ENCODE data around the gene ADAMTS3.

The ADAMTS3 gene

GRCh38 chr4:72286185-72286584 lies 282.8 kb downstream of the ADAMTS3 start:
- peaks cover 0 to 3% of the 10 kb centered on the region in 2 experiments for H3K36me3 ChIP-seq (ENCODE audit: control insufficient read depth in 1 of 2, insufficient read depth in 2 of 2, low read depth in 1 of 2, low read length in 2 of 2)
- peak; percentile 22 for DNase-seq
- H3K4me1 ChIP-seq (ENCODE audit: control insufficient read depth, insufficient read depth, low read depth, low read length) = no peaks in the 10 kb centered on the region
- WGBS = no CpG with 5 or more reads among the region's 1 CpG
- no peak overlapping the region for H2BK120ac ChIP-seq (ENCODE audit: low read depth, low read length)
- no peak overlapping the region for H2BK5ac ChIP-seq (ENCODE audit: low read depth, low read length, poor library complexity, severe bottlenecking)
- no peak overlapping the region for H3K4ac ChIP-seq (ENCODE audit: low read depth in 1 of 2, low read length in 2 of 2)
- no peak overlapping the region for H2BK15ac ChIP-seq (ENCODE audit: low read depth, poor library complexity, severe bottlenecking)
- H3K9me3 ChIP-seq (ENCODE audit: control insufficient read depth, low read length) = no peaks in the 10 kb centered on the region
- no peak overlapping the region for H2AFZ ChIP-seq (ENCODE audit: low read depth, low read length)
- H3K27ac ChIP-seq (ENCODE audit: low read length, poor library complexity, severe bottlenecking) = no peak overlapping the region
- H2AK5ac ChIP-seq (ENCODE audit: low read length, severe bottlenecking) = no peak overlapping the region
- no peak overlapping the region for H4K91ac ChIP-seq (ENCODE audit: low read length)
- H3K4me2 ChIP-seq (ENCODE audit: low read length, poor library complexity, severe bottlenecking) = no peak overlapping the region
- no peaks in the 10 kb centered on the region for H3K79me1 ChIP-seq (replicated peaks; ENCODE audit: low read length, poor library complexity, severe bottlenecking)
- H3K23ac ChIP-seq (ENCODE audit: low read length in 2 of 2) = no peak overlapping the region
- no peak overlapping the region for H4K8ac ChIP-seq (ENCODE audit: low read length)
- no peak overlapping the region for H3K4me3 ChIP-seq (ENCODE audit: insufficient read depth in 1 of 2, low read depth in 1 of 2, low read length in 2 of 2)
- no peak overlapping the region for H3K9ac ChIP-seq (ENCODE audit: low read length)
- H2BK12ac ChIP-seq (ENCODE audit: low read length in 2 of 2) = no peak overlapping the region
- H3K14ac ChIP-seq (ENCODE audit: low read length in 2 of 2) = no peak overlapping the region
- H3K18ac ChIP-seq (ENCODE audit: low read depth in 1 of 2, low read length in 2 of 2) = no peak overlapping the region
- H3K27me3 ChIP-seq (ENCODE audit: control insufficient read depth in 1 of 2, insufficient read depth in 1 of 2, low read length in 2 of 2) = no peaks in the 10 kb centered on the region

DNA sequence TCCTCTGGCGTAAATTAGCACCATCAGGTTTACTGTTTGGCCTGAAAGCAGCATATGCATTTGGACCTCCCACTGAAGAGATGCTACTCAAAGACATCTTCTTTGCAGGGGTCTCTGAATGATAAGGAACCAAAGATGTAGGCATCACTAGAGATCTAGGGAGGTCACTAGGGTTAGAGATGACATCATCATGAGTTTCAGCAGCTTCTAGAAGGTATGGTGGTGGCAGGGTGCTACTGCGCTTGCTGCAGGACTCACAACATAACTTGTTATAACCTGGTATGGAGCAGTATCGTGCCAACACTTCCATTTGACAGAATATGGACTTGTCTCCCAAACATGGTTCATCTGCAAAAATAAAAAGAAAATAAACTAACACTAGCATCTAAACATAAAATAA lies 285.7 kb downstream of the ADAMTS3 start:
- Histone ChIP-seq H4K91ac (ENCODE audit: low read length) (no peak overlapping the region), H3K9ac (ENCODE audit: low read length) (no peak overlapping the region), H3K4me1 (ENCODE audit: control insufficient read depth, insufficient read depth, low read depth, low read length) (no peaks in the 10 kb centered on the region), H2AFZ (ENCODE audit: low read depth, low read length) (no peak overlapping the region), H3K9me3 (ENCODE audit: control insufficient read depth, low read length) (no peaks in the 10 kb centered on the region), H2BK15ac (ENCODE audit: low read depth, poor library complexity, severe bottlenecking) (no peak overlapping the region), H3K27ac (ENCODE audit: low read length, poor library complexity, severe bottlenecking) (no peak overlapping the region), H2BK12ac (ENCODE audit: low read length in 2 of 2) (no peak overlapping the region), H3K18ac (ENCODE audit: low read depth in 1 of 2, low read length in 2 of 2) (no peak overlapping the region), H3K27me3 (ENCODE audit: control insufficient read depth in 1 of 2, insufficient read depth in 1 of 2, low read length in 2 of 2) (no peaks in the 10 kb centered on the region), H3K14ac (ENCODE audit: low read length in 2 of 2) (no peak overlapping the region), H2AK5ac (ENCODE audit: low read length, severe bottlenecking) (no peak overlapping the region), H2BK120ac (ENCODE audit: low read depth, low read length) (no peak overlapping the region), H3K79me1 (replicated peaks; ENCODE audit: low read length, poor library complexity, severe bottlenecking) (no peaks in the 10 kb centered on the region), H3K4me2 (ENCODE audit: low read length, poor library complexity, severe bottlenecking) (no peak overlapping the region), H3K4me3 (ENCODE audit: insufficient read depth in 1 of 2, low read depth in 1 of 2, low read length in 2 of 2) (no peak overlapping the region), H4K8ac (ENCODE audit: low read length) (no peak overlapping the region), H3K36me3 (ENCODE audit: control insufficient read depth in 1 of 2, insufficient read depth in 2 of 2, low read depth in 1 of 2, low read length in 2 of 2) (no peaks in the 10 kb centered on the region), H3K23ac (ENCODE audit: low read length in 2 of 2) (no peak overlapping the region), H2BK5ac (ENCODE audit: low read depth, low read length, poor library complexity, severe bottlenecking) (no peak overlapping the region), H3K4ac (ENCODE audit: low read depth in 1 of 2, low read length in 2 of 2) (no peak overlapping the region)
- no peak for DNase-seq
- WGBS = 100% methylated on average over 2 of the region's 3 CpGs

DNA sequence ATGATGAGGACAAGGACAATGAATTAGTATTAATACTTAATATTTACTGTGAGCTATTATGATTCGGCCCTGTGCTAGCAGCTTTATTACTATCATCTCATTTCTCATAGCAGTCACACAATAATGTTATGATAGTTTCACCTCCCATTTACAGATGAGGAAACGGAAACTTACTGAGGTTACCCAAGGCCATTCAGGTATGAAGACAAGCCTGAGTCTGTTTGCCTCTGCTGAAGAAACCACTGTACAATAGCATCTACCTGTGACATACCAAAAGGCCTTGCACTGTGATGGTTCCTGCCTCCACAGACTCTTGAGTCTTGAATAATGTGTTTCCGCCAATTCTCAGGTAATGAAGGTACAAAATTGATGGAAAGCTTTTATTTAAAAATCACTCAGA lies 288.8 kb downstream of the ADAMTS3 start:
- H2BK120ac ChIP-seq (ENCODE audit: low read depth, low read length) = no peak overlapping the region
- no peak overlapping the region for H3K23ac ChIP-seq (ENCODE audit: low read length in 2 of 2)
- no peak overlapping the region for H3K9ac ChIP-seq (ENCODE audit: low read length)
- H3K27ac ChIP-seq (ENCODE audit: low read length, poor library complexity, severe bottlenecking) = no peak overlapping the region
- H3K36me3 ChIP-seq (ENCODE audit: control insufficient read depth in 1 of 2, insufficient read depth in 2 of 2, low read depth in 1 of 2, low read length in 2 of 2) = no peaks in the 10 kb centered on the region
- no peak overlapping the region for H3K4me2 ChIP-seq (ENCODE audit: low read length, poor library complexity, severe bottlenecking)
- H3K9me3 ChIP-seq (ENCODE audit: control insufficient read depth, low read length) = no peaks in the 10 kb centered on the region
- no peak overlapping the region for H3K18ac ChIP-seq (ENCODE audit: low read depth in 1 of 2, low read length in 2 of 2)
- H3K79me1 ChIP-seq (replicated peaks; ENCODE audit: low read length, poor library complexity, severe bottlenecking) = no peaks in the 10 kb centered on the region
- H3K4me3 ChIP-seq (ENCODE audit: insufficient read depth in 1 of 2, low read depth in 1 of 2, low read length in 2 of 2) = no peak overlapping the region
- H3K27me3 ChIP-seq (ENCODE audit: control insufficient read depth in 1 of 2, insufficient read depth in 1 of 2, low read length in 2 of 2) = no peaks in the 10 kb centered on the region
- DNase-seq = no peak
- H3K14ac ChIP-seq (ENCODE audit: low read length in 2 of 2) = no peak overlapping the region
- H4K91ac ChIP-seq (ENCODE audit: low read length) = no peak overlapping the region
- H2BK15ac ChIP-seq (ENCODE audit: low read depth, poor library complexity, severe bottlenecking) = no peak overlapping the region
- H2AFZ ChIP-seq (ENCODE audit: low read depth, low read length) = no peak overlapping the region
- no peak overlapping the region for H2BK5ac ChIP-seq (ENCODE audit: low read depth, low read length, poor library complexity, severe bottlenecking)
- no peak overlapping the region for H3K4ac ChIP-seq (ENCODE audit: low read depth in 1 of 2, low read length in 2 of 2)
- 91% methylated on average over 2 of the region's 3 CpGs for WGBS
- H3K4me1 ChIP-seq (ENCODE audit: control insufficient read depth, insufficient read depth, low read depth, low read length) = no peaks in the 10 kb centered on the region
- H2BK12ac ChIP-seq (ENCODE audit: low read length in 2 of 2) = no peak overlapping the region
- no peak overlapping the region for H4K8ac ChIP-seq (ENCODE audit: low read length)
- H2AK5ac ChIP-seq (ENCODE audit: low read length, severe bottlenecking) = no peak overlapping the region

DNA sequence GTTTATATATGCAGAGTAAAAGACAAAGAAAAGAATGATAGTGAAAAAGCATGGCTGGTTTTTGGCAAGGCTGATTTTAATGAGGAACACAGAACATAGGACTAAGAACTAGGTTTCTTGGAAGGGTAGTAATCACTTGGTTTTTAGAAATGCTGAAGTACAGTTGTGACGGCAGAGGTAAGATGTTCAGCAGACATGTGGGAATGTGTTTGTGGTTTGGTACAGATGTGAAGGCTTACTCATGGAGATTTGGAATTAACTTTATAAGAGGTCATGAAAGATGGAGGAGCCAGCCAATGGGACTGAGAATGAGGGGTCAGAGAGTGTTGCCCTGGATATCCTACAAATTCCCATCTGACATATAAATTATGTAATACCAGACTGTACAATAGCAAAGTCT lies 293.6 kb downstream of the ADAMTS3 start:
- no peaks in the 10 kb centered on the region for H3K36me3 ChIP-seq (ENCODE audit: control insufficient read depth in 1 of 2, insufficient read depth in 2 of 2, low read depth in 1 of 2, low read length in 2 of 2)

More for the DNA sequence above, 293.6 kb downstream of the ADAMTS3 start:
- WGBS = 96% methylated on average over 1 of the region's 1 CpG
- Histone ChIP-seq H2BK12ac (ENCODE audit: low read length in 2 of 2) (no peak overlapping the region), H3K9ac (ENCODE audit: low read length) (no peak overlapping the region), H3K4me1 (ENCODE audit: control insufficient read depth, insufficient read depth, low read depth, low read length) (no peaks in the 10 kb centered on the region), H4K8ac (ENCODE audit: low read length) (no peak overlapping the region), H3K23ac (ENCODE audit: low read length in 2 of 2) (no peak overlapping the region), H2BK5ac (ENCODE audit: low read depth, low read length, poor library complexity, severe bottlenecking) (no peak overlapping the region), H3K4me2 (ENCODE audit: low read length, poor library complexity, severe bottlenecking) (no peak overlapping the region), H4K91ac (ENCODE audit: low read length) (no peak overlapping the region), H2BK15ac (ENCODE audit: low read depth, poor library complexity, severe bottlenecking) (no peak overlapping the region), H3K18ac (ENCODE audit: low read depth in 1 of 2, low read length in 2 of 2) (no peak overlapping the region), H3K79me1 (replicated peaks; ENCODE audit: low read length, poor library complexity, severe bottlenecking) (no peaks in the 10 kb centered on the region), H3K4me3 (ENCODE audit: insufficient read depth in 1 of 2, low read depth in 1 of 2, low read length in 2 of 2) (no peak overlapping the region), H3K4ac (ENCODE audit: low read depth in 1 of 2, low read length in 2 of 2) (no peak overlapping the region), H2BK120ac (ENCODE audit: low read depth, low read length) (no peak overlapping the region), H3K27ac (ENCODE audit: low read length, poor library complexity, severe bottlenecking) (no peak overlapping the region), H3K14ac (ENCODE audit: low read length in 2 of 2) (no peak overlapping the region), H3K9me3 (ENCODE audit: control insufficient read depth, low read length) (peaks cover 8% of the 10 kb centered on the region), H2AFZ (ENCODE audit: low read depth, low read length) (no peak overlapping the region), H2AK5ac (ENCODE audit: low read length, severe bottlenecking) (no peak overlapping the region), H3K27me3 (ENCODE audit: control insufficient read depth in 1 of 2, insufficient read depth in 1 of 2, low read length in 2 of 2) (no peaks in the 10 kb centered on the region)
- no peak for DNase-seq
